ENCODE results near the gene NOC4L.
"Not testable (repeated sequence)": the region's sequence is repeated elsewhere in the genome, so short reads cannot be mapped to it uniquely, and the experiment has no call there.

The NOC4L gene

DNA sequence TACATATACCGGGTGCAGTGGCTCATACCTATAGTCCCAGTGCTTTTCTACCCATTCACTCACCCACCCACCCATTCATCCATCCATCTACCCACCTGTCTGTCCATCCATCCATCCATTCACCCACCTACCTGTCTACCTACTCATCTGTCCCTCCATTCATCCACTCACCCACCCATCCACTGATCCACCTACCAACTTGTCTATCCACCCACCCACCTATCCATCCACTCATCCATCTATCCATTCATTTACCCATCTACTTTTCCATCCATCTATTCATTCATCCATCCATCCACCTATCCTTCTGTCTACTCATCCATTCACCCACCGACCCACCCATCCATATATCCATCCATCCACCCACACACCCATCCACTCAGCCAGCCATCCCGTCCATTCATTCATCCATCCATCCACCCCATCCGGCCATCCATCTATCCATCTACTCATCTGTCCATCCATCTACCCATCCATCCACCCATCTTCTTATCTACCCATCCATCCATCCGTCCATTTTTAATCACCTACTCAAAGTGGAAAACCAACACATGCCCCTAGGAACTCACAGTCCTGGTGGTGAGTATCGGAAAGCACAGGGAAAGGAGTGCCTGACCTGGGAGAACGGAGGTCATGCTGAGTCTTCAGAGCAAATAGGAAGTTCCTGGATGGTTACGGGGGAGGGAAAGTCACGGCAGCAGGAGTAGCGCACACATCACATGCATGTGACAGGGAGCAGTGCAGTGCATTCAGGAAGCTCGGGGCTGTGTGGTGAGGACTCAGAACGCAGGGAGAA, 20.1 kb upstream of the NOC4L start:
- DNase-seq (ENCODE audit: low spot score) = peak; percentile 43

DNA sequence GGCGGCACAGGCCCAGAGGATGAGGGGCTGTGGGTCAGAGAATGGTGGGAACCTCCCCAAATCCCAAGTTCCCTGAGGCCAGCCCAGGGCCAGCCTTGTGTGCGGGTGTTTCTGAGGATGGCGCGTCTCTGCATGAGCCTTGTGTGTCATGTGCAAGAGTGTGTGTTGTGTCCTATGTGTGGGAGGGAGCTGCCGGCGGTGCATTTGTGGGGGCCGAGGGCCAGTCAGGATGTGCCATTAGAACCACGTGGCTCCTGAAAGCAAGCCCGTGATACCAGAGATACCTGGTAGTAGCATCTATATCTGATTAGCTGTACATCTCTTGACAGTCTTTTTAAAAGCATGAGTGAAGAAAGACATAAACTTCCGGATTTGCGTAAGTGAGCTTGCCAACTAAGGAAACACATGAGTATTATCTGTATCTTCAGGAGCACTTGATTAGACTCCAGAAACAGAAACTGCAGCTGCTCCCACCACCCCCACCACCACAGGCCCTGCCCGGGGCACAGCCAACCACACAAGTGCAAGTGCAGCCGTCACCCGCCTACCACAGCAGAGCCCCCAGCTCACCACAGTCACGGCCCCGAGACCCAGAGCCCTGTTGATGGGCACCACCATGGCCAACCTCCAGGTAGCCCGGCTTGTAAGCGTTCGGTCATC, 19.4 kb upstream of the NOC4L start:
- DNase-seq (ENCODE audit: low spot score) = peak; percentile 36

DNA sequence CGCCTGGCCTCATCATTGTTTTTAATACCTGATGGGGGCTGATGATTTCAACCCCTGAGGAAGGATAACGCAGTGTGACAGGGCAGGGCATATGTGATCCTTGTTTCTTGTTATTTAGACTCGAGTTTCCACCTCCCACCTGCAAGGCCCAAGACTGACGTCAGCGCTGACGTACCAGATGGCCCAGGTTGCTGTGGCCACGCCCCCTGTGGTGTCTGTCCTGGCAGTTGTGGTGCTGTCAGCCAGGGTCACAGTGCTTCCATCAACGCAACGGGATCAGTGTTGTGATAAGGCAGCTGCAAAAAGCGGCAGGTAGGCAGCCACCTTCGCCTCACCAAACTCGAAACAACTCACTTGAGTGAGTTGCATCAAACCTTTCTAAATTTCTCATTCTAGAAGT, 18.5 kb upstream of the NOC4L start:
- DNase-seq (ENCODE audit: low spot score) = no peak

GRCh38 chr12:132127041-132127440, 17.2 kb upstream of the NOC4L start:
- DNase-seq (ENCODE audit: low spot score) = no peak

GRCh38 chr12:132129007-132129406, 15.2 kb upstream of the NOC4L start:
- no peak for DNase-seq (ENCODE audit: low spot score)

DNA sequence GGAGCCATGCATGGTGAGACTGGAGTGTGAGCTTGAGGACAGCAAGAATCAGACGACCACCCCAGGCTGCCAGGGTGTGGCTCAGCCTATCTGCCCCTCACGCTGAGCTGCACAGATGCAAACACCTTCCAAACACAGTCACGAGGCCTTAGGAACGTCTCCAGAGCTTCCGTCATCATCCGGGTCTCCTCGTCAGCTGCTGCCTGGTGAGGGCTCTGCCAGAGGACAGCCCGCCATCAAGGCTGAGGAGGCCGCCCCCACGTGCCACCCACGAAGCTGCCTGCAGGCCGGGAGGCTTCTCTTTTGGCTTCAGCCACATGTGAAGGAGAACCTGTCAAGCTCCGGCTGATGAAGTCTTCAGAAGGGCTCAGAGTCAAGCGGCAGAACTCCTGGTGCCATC, 13.6 kb upstream of the NOC4L start:
- DNase-seq (ENCODE audit: low spot score) = no peak

DNA sequence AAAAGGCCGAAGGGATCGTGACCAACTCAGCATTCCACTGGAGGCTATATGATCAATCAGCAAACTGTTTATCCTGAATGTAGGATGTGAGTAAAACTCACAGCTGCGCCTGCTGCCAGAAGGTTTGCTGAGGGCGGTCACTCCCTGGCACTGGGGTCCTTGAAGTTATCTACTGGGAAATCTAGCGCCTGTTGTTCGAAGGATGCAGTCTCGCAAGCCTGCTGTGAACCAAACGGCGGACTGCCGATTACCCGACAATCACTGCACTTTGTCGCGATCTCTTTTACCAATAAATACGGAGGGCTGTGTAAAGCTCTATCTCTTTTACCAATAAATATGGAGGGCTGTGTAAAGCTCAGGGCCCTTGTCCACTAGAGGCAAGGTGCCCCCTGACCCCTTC, 13.0 kb upstream of the NOC4L start:
- DNase-seq (ENCODE audit: low spot score) = no peak

GRCh38 chr12:132131952-132132351, 12.3 kb upstream of the NOC4L start:
- peak; percentile 42 for DNase-seq (ENCODE audit: low spot score)

DNA sequence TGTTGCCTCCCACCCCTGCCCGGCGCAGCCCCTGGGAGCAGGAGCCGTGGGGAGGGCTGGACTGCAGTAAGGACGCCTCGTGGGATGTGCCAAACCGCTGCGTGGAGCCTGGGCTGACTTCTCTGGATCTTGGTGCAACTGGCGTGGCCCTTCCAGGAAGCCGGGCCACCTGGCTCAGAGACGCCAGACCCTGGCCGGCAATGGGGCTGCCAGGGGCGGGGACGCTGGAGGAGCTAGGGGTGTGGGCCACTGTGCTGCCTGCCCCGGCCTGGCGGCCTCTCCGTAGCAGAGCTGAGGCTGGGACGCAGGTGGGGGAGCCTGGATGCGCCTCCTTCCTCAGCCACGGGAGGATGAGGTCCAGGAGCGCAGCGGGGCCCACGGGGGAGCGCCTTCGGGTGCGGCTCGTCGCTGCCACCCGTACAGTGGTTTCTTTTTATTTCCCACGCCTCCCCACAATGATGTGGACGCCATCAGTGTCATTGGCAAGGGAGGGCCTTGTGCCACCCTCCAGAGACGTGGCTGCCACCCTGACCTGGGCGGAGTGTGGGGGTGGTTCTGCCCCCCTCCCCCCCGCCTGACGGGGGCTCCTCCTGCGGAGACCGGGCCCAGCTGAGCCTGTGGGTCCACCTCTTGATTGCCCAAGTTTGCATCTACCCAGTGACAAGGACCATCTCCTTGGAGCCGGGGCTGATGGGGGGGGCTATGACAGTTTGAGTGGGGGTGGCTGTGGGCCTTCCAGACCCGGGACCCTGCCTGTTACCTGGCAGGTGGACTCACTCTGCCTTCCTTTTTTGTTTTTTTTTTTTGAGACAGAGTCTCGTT, 11.4 kb upstream of the NOC4L start:
- peak; percentile 46 for DNase-seq (ENCODE audit: low spot score)

DNA sequence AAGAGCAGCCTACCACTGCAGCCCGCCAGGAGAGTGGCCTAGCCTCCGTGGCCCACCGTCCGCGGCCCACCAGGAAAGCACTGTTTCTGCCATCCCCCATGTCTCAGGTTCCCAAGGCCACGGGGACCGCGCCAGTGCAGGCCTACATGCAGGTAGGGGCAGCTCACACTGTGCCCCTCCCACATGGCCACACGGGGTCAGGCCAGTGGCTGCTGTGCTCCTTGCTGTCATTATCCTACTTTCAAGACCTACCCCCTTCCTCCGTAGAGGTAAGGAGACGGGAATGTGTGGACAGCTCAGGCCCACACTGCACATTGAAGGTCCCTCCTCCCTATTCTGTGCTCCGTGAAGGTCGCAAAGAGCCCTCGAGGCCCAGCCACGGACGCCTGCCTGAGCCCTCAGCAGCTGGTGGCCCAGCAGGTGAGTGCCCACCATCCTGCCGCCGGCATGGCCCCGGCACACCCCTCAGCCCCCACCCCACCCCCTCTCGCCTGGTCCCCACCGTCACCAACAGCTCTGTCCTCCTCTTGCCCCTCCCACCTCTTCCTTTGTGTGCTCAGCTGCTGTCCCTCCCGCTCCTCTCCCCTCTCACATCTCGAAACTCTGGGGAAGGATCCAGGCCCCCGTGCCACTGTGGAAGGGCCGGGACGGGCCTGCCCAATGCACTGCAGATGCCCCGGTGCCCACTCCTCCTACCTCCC, 10.2 kb upstream of the NOC4L start:
- DNase-seq (ENCODE audit: low spot score) = peak; percentile 51

- DNase-seq (ENCODE audit: low spot score) = not testable (repeated sequence)
These were observed 9.5 kb upstream of the NOC4L start for GRCh38 chr12:132134653-132135183.

- not testable (repeated sequence) for DNase-seq (ENCODE audit: low spot score)
These were observed 8.0 kb upstream of the NOC4L start for GRCh38 chr12:132136226-132136625.

- no peak for DNase-seq (ENCODE audit: low spot score)
These were observed 6.7 kb upstream of the NOC4L start for GRCh38 chr12:132137483-132138125.

DNA sequence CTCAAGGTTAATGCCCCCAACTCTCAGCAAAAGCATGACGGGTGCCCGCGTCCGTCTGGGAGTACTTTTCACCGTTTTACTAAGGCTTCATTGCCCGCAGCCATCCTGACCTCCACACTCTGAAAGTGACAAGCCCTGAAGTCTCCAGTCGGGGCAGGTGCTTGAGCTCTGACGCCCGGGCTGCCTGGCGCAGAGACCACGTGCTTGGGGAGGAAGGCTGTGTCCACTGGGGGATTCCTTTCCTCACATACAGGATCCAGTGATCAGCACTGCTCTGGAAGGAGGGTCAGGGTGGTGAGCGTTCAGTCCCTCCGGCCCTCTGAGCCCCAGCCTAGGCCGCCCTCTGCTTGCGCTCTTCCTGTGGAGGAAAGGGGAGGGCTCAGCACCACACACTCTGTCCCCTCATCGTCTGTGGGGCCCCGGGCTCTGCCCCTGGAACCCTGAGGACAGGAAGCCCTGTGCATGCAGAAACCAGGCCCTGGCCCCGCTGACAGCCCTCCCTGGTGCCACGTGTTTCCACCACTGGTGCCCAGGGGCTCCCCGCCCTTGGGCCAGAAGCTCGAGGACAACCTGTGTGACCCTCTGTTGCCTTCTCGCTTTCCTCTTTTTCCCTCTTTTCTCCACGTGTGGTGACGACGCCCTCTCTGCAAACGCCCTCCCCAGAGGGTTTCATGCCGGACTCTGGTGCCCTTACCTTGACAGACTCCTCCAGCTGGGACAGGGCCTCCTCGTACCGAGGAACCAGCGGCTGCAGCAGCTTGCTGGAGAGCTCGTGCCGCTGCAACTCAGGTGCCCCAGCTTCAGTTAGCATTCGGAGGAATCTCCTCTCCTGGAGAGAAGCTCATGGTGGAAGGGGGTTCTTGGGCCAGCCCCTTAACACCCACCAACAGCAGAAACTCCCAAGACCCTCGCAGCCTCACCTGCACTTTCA, 5.1 kb upstream of the NOC4L start:
- no peak for DNase-seq (ENCODE audit: low spot score)

DNA sequence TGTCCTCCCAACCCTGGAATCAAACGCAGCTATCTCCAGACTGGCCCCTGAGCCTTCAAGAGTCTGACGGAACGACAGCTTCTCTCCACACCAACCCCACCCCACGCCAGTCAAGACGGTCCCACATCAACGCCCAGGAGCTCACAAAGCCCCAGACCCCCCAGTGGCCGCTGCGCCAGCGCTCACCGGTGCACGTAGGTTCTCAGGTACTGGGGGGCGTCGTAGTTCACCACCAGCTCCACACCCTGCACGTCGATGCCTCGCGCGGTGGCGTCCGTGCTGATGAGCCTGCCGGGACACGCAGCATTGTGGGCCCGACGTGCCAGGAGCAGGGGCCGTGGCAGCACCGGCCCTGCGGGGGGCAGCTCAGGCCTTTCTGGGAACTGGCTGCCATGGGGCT, 4.3 kb upstream of the NOC4L start:
- no peak for DNase-seq (ENCODE audit: low spot score)

DNA sequence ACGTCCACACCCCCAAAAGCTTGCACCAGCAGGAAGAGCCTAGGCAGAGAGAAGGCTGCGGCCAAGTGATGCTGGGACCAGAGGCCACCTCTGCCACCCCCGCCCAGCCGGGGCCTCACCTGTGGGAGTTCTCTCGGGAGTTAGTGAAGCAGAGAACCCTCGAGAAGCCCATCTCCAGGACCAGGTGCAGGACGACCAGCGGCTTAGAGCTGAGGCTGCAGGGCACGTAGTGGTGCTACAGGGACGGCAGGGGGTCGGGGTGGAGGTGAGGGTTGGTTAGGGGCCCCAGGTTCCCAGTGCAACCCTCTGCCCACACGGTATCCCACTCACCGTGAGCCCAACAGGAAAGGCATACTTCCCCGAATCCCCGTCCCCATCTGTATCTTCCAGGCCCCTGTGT, 3.8 kb upstream of the NOC4L start:
- DNase-seq (ENCODE audit: low spot score) = no peak

GRCh38 chr12:132140918-132141841, 3.1 kb upstream of the NOC4L start:
- DNase-seq (ENCODE audit: low spot score) = no peak

DNA sequence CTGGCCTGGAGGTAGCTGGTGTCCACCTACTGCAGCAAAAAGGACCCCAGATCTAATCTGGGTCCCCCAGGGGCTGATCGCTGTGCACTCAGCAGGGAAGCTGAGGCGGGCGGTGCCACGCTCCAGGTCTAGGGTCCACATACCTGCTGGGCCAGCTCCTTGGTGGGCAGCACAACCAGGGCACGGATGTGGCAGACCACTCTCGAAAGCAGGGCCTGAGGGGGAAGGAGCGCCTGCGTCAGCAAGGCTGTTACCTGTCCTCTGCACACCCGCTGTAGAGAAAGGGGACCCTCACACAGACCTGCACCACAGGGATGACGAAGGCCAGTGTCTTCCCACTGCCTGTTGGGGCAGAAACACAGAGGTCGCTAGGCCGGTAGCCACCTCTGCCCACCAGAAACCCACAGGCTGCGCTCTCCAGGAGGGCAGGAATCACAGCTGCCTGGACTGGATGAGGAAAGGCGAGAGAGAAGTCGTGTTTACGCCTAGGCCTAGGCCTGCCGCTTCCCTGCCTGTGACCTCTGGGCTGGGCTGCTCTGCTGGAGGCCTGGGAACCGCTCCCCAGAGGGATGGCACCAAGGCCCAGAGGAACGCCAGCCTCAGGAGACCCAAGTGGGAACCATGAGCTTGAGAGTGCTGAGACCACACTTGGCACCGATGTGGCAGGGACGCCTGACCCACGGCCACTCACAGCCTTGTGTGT, 2.1 kb upstream of the NOC4L start:
- no peak for DNase-seq (ENCODE audit: low spot score)
